ENCODE data around the gene ACTN4.

GRCh38 chr19:38728752-38729541 lies 81.5 kb downstream of the ACTN4 start:
- TF ChIP-seq POLR2AphosphoS5 (IDR thresholded peaks at IDR 0.05; ENCODE audit: low read depth, low read length) (no peak), POLR2A (IDR thresholded peaks at IDR 0.05; ENCODE audit: low read depth, low read length) (no peak)

All from GM12892 (cell line).